Measurements from ENCODE around the gene LIN7C. TPM values are rescaled to one million over a fixed set of nuclear protein-coding genes. Genes with fewer than 3 reads are reported as not detected.

LIN7C gene
- total and polyA plus RNA-seq, 2 of the 8 experiments (the other 6 are each of a cell fraction or from before 2014, with no cell fraction given) = 10.5 to 42.7 TPM

GRCh38 chr11:27473017-27473406 is 33.6 kb downstream of the LIN7C start:
- H3K9me3 ChIP-seq (ENCODE audit: insufficient read depth in 2 of 2, low read depth in 1 of 2, low read length in 1 of 2) = no peaks in the 10 kb centered on the region
- H2BK12ac ChIP-seq (ENCODE audit: low read depth, low read length) = no peak overlapping the region
- peaks cover 0 to 14% (median 5%) of the 10 kb centered on the region in 4 experiments; a peak in 5 of 7 replicates for H3K4me1 ChIP-seq (replicated peaks in 1 of 4; ENCODE audit: control insufficient read depth in 3 of 4, insufficient read depth in 4 of 4, low read length in 3 of 4)
- no peak for FAIRE-seq
- no peak overlapping the region for H4K5ac ChIP-seq (ENCODE audit: insufficient read length, low read depth, low read length)
- H3K27ac ChIP-seq (ENCODE audit: low read depth, low read length) = 0 out of 2 replicates have a peak overlapping the region, but pooled peaks have one; percentile 26
- 17% methylated on average over 8 of the region's 9 CpGs; no CpG with 5 or more reads in 1 of the 2 experiments for whole genome bisulfite sequencing, 2 experiments (ENCODE audit: extremely low coverage in 1 of 2, insufficient coverage in 1 of 2, insufficient read length in 1 of 2, insufficient replicate concordance in 2 of 2, low coverage in 1 of 2, low lambda C conversion rate in 2 of 2, missing lambda C conversion rate in 1 of 2)
- H3K79me1 ChIP-seq (ENCODE audit: low read depth, low read length) = peaks cover 5% of the 10 kb centered on the region; the same call in 1 of the 2 replicates
- peak overlapping the region; percentile 63 to 86 for H3K4me2 ChIP-seq (ENCODE audit: insufficient read depth in 1 of 2, low read depth in 2 of 2, low read length in 2 of 2)
- H3K18ac ChIP-seq (ENCODE audit: extremely low read depth, low read length) = no peak overlapping the region
- no peak overlapping the region for H4K8ac ChIP-seq (ENCODE audit: extremely low read depth, insufficient read depth, low read length)
- DNase-seq (ENCODE audit: low read depth in 1 of 2, low spot score in 2 of 2) = no peak
- no peak overlapping the region for H3K4ac ChIP-seq (replicated peaks; ENCODE audit: insufficient read length, low read depth, low read length)
- H4K91ac ChIP-seq (replicated peaks; ENCODE audit: insufficient read length, low read length) = no peak overlapping the region
- H3K27me3 ChIP-seq (replicated peaks in 1 of 4; ENCODE audit: control insufficient read depth in 3 of 4, extremely low read depth in 1 of 4, insufficient read depth in 3 of 4, low read length in 3 of 4) = no peaks in the 10 kb centered on the region; a peak in 1 of 7 replicates
- no peak overlapping the region for H3K23ac ChIP-seq (ENCODE audit: insufficient read length)
- peaks cover 13 to 14% of the 10 kb centered on the region in 2 experiments for H4K20me1 ChIP-seq (replicated peaks in 1 of 2; ENCODE audit: control insufficient read depth in 1 of 2, insufficient read depth in 2 of 2, low read length in 2 of 2)
- no peak for TF ChIP-seq TEAD4 (IDR thresholded peaks at IDR 0.05; ENCODE audit: low read depth, low read length)
- TF ChIP-seq YY1 (IDR thresholded peaks at IDR 0.05; ENCODE audit: low read depth, low read length) = 0 out of 2 replicates have a peak, but pooled peaks have one; percentile 3
- no peak overlapping the region for H2BK120ac ChIP-seq (replicated peaks; ENCODE audit: low read depth, low read length)
- H2BK5ac ChIP-seq (ENCODE audit: low read depth, low read length) = peak overlapping the region; percentile 80; the same call in 1 of the 2 replicates
- peak overlapping the region in 1 of 4 experiments; percentile 53; a peak in 4 of 7 replicates for H3K9ac ChIP-seq (replicated peaks in 1 of 4; ENCODE audit: extremely low read depth in 1 of 4, low read depth in 3 of 4, low read length in 3 of 4)
- ChIA-PET POLR2A (ENCODE audit: partially characterized antibody) (interaction anchor here (0.7 to 2.0 kb wide), 12 partner anchors 9 to 254 kb away, joined by 3 to 19 read pairs (median 3); no protein-coding TSS in a partner anchor), CTCF (ENCODE audit: partially characterized antibody) (interaction anchor here (0.8 to 4.7 kb wide), 2 partner anchors 12 to 28 kb away, joined by 3 to 36 read pairs; no protein-coding TSS in a partner anchor)
- peaks cover 12% of the 10 kb centered on the region; the same call in 1 of the 2 replicates for H3K23me2 ChIP-seq (ENCODE audit: low read depth, low read length)
- no peak overlapping the region for H3K56ac ChIP-seq (replicated peaks; ENCODE audit: insufficient read length, low read depth, low read length)
- H2BK20ac ChIP-seq (ENCODE audit: low read length) = no peak overlapping the region
- H2BK15ac ChIP-seq (ENCODE audit: low read length) = no peak overlapping the region
- peaks cover 34 to 40% of the 10 kb centered on the region in 2 experiments for H3K79me2 ChIP-seq (ENCODE audit: control insufficient read depth in 1 of 2, insufficient read depth in 2 of 2, low read length in 2 of 2)
- peak overlapping the region; percentile 68 for H2AFZ ChIP-seq (ENCODE audit: low read length)
- no peak overlapping the region for H3K14ac ChIP-seq (ENCODE audit: insufficient read length)
- no peak overlapping the region for H2AK5ac ChIP-seq (ENCODE audit: low read depth, low read length)
- H3K4me3 ChIP-seq (ENCODE audit: extremely low read depth in 1 of 4, insufficient read depth in 2 of 4, low read depth in 3 of 4, low read length in 4 of 4) = peak overlapping the region; percentile 23 to 94 (median 52); a peak in 5 of 8 replicates
- no peaks in the 10 kb centered on the region for H3K36me3 ChIP-seq (ENCODE audit: control insufficient read depth in 2 of 4, insufficient read depth in 4 of 4, low read length in 3 of 4)
